Esophagus (tissue), 2 donors: ENCODE measurements around the gene NPAS3. TPM values are rescaled to one million over a fixed set of nuclear protein-coding genes. Genes with fewer than 3 reads are reported as not detected.
A peak's percentile ranks its signal among the peaks of the same experiment; 100 is the strongest.

ENCODE experiments used
- H3K27ac ChIP-seq, 2 donors: one replicate each; pipeline ENCODE4 v1.5.1; 2013; ENCODE audit warnings: low read depth in 2 of 2, mild to moderate bottlenecking in 2 of 2, inconsistent platforms in 1 of 2, low read length in 1 of 2, moderate library complexity in 1 of 2
- H3K27me3 ChIP-seq, 2 donors: one replicate each; pipeline ENCODE4 v1.6.1; 2013; ENCODE audit warnings: low read length in 2 of 2, control low read depth in 1 of 2, mild to moderate bottlenecking in 1 of 2; ENCODE audit not compliant: insufficient read depth in 2 of 2, control insufficient read depth in 1 of 2
- H3K36me3 ChIP-seq, 2 donors: one replicate each; pipeline ENCODE4 v1.6.1; 2013; ENCODE audit warnings: low read length in 1 of 2; ENCODE audit not compliant: control insufficient read depth in 2 of 2, insufficient read depth in 2 of 2
- H3K4me1 ChIP-seq, 2 donors: one replicate each; pipeline ENCODE4 v1.6.1; 2013; ENCODE audit warnings: low read length in 1 of 2; ENCODE audit not compliant: control insufficient read depth in 2 of 2, insufficient read depth in 2 of 2
- H3K4me3 ChIP-seq, 2 donors: one replicate each; pipeline ENCODE4 v1.5.1; 2013; ENCODE audit warnings: low read length in 2 of 2, mild to moderate bottlenecking in 2 of 2, low read depth in 1 of 2, moderate library complexity in 1 of 2
- H3K9me3 ChIP-seq, 2 donors: one replicate each; pipeline ENCODE4 v1.6.1; 2013; ENCODE audit warnings: mild to moderate bottlenecking in 2 of 2, low read depth in 1 of 2, low read length in 1 of 2, moderate library complexity in 1 of 2; ENCODE audit not compliant: control insufficient read depth in 2 of 2, insufficient read depth in 1 of 2
- WGBS, 2 donors: extraction: QIAGEN DNeasy Blood & Tissue Kit; methylation state at CpG; one replicate each; pipeline ENCODE4 v1.1.7; 2013; 5-methylcytosine and 5-hydroxymethylcytosine counted together
- polyA plus RNA-seq, 2 donors: library from polyadenylated mRNA; stranded (reverse); fragments of 200-250 nt; gene quantifications; one replicate each; pipeline ENCODE4 v1.2.3, GENCODE V29; 2013
- donor health status: healthy with polysubstance abuse.
- donor health status: Bipolar disorder and iron deficiency.

Gene NPAS3
- polyA plus RNA-seq, 2 donors = 0.08 to 0.13 TPM

DNA sequence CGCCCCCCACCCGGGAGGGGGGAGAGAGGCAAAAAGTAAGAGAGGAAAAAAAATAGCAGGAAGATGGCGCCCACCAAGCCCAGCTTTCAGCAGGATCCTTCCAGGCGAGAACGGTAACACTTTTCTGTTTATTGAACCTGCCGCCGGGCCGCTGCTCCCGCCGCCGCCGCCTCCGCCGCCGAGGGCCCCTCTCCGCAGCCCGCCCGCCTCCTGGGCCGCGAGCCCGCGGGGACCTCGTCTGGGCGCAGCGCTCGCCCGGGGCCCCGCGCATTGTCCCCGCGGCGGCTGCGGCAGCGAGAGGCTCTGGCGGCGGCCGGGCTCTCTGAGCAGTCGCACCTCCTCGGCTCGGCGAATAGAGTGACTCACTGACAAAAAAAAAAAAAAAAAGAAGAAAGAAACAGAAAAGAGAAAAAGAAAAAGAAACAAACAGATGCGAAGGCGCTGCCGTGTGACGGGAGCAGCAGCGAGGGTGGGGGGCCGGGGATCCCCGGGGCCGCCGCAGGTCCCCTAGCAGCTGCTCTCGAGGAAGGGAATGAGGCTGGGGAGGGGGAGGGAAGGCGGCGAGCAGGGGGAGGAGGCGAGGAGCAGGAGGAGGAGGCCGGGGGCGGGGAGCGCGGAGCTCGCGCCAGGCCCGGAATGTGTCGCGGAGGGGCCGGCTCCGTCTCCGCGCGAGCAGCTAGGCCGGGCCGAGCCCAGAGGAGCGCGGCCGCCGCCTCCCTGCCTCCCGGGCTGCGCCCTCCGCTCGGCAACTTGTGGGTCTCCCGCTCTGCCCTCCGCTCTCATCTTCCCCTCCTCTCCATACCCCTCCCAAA lies 781 bp downstream of the NPAS3 start:
- peak overlapping the region; percentile 53 to 74 for H3K4me3 ChIP-seq
- H3K36me3 ChIP-seq = no peaks in the 10 kb centered on the region
- peaks cover 2 to 10% of the 10 kb centered on the region in 2 donors for H3K27me3 ChIP-seq
- no peaks in the 10 kb centered on the region for H3K9me3 ChIP-seq
- H3K27ac ChIP-seq = peak overlapping the region; percentile 79 to 85
- whole genome bisulfite sequencing, 2 donors = 1% methylated on average over 37 to 80 of the region's 80 CpGs
- peaks cover 0 to 3% of the 10 kb centered on the region in 2 donors for H3K4me1 ChIP-seq

DNA sequence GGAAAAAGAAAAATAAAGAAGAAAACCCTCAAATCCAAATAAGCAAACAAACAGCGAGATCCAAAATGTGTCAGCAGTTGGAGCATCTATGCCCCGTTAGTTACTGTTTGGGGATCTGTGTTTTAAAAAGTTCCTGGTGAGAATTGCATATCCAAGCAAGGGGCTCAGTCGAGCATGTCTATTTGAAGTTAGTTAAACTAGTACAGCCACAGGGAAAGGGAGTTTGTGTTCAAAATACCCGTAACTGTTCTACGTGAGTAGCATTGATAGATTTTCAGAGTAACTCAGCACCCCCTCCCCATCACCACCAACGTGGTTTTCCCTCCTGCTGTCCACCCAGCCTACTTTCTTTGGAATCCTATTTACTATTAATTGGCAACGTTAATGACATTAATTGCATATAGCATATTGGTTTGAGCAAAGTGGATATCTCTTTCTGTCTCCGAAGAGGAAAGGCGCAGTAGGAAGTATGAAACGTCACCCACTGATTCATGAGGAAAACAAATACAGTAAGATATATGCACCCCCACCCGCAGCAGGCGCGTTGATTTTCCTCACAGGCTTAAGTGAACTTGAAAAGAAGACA lies 1.5 kb downstream of the NPAS3 start:
- no peaks in the 10 kb centered on the region for H3K36me3 ChIP-seq
- 25 to 36% methylated on average over 13 of the region's 13 CpGs for WGBS, 2 donors
- H3K27me3 ChIP-seq = peaks cover 0 to 10% of the 10 kb centered on the region in 2 donors

DNA sequence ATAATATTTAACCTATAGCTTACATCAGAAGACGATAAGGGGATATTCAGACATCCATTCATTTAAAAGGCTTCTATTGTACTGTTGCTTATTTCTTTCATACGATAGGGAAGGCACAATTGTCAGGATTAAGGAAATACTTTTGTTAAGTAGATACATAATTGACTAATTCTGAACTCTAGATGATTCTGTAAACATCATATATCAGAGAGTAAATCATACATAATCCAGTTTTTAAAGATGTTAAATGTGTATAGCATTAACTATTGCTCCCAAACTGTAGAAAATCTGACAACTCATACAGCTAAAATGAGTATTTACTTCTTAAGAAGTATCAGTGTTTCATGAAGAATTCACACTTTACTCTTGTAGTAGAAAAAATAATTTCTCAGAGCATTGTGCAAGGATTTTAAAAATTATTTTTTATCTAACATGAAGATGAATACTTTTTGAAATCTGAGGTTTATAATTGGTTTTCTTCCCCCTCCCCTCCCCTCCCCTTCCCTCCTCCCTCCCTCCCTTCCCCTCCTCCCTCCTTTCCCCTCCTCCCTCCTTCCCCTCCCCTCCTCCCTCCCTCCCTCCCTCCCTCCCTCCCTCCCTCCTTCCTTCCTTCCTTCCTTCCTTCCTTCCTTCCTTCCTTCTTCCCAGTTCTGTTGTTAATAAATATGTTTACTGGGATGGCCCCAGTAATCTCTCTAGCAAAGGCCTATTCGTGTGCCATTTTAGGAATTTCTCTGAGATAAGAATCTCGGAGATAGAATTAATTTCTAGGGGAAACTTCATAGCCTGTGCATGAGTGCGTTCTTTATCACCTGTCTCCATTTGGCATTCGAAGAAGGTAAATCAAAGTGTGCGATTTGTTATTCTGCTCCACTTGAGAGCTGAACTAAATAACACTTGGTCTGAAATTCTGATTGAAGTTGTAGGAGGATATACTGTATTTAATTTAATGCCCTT lies 2.3 kb downstream of the NPAS3 start:
- no peak overlapping the region for H3K27ac ChIP-seq
- H3K27me3 ChIP-seq = peaks cover 0 to 10% of the 10 kb centered on the region in 2 donors
- H3K36me3 ChIP-seq = no peaks in the 10 kb centered on the region
- 80% methylated on average over 7 of the region's 7 CpGs for WGBS, 2 donors
- H3K4me1 ChIP-seq = peaks cover 0 to 3% of the 10 kb centered on the region in 2 donors
- no peaks in the 10 kb centered on the region for H3K9me3 ChIP-seq
- no peak overlapping the region for H3K4me3 ChIP-seq

More for the DNA sequence above, 1.5 kb downstream of the NPAS3 start:
- peaks cover 0 to 3% of the 10 kb centered on the region in 2 donors for H3K4me1 ChIP-seq
- peak overlapping the region; percentile 79 to 85 for H3K27ac ChIP-seq
- H3K9me3 ChIP-seq = no peaks in the 10 kb centered on the region
- H3K4me3 ChIP-seq = peak overlapping the region; percentile 53 to 74

DNA sequence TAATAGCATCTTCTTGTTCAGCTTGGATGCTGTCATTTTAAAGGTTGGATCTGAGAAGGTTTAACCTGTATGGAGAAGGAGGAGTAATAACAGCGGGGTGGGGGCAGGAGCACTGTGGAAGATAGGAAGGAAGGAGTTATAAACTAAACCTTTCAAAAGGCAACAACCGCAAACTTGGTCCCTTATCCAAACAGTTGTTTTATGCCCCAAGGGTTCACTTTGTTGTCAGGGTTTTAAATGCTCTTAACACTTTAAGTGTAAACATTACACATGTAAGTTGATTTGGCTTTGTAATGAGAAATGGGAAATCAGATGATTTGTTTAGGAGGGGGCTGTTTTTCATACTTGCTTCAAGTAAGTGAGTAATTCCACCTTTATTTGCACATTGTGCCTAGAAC lies 3.0 kb downstream of the NPAS3 start:
- Histone ChIP-seq H3K4me3 (no peak overlapping the region), H3K36me3 (no peaks in the 10 kb centered on the region), H3K27ac (no peak overlapping the region), H3K9me3 (no peaks in the 10 kb centered on the region), H3K27me3 (peaks cover 0 to 10% of the 10 kb centered on the region in 2 donors), H3K4me1 (peaks cover 0 to 3% of the 10 kb centered on the region in 2 donors)
- WGBS, 2 donors = 68 to 69% methylated on average over 2 of the region's 2 CpGs

DNA sequence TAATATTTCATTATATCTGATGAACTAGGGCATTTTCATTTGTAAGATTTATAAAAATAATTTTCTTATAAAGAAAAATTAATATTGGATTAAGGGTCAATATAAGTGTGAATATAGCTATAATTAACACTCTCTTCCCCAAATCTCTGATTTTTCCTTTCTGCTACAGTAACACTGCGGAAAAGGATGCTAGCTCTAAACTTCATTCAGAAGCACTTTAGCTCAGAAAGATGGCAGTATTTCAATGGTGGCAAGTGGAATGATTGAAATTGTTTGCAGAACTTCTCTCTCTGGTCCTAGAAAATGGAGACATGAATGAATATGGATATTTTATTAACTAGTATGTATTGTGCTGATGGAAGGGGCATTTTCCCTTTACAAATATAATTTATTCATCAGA lies 8.4 kb downstream of the NPAS3 start:
- no peak overlapping the region for H3K27ac ChIP-seq
- H3K4me3 ChIP-seq = no peak overlapping the region
- H3K9me3 ChIP-seq = no peaks in the 10 kb centered on the region
- H3K4me1 ChIP-seq = no peaks in the 10 kb centered on the region
- 100% methylated on average over 1 of the region's 1 CpG for WGBS, 2 donors
- H3K27me3 ChIP-seq = no peaks in the 10 kb centered on the region
- H3K36me3 ChIP-seq = no peaks in the 10 kb centered on the region

DNA sequence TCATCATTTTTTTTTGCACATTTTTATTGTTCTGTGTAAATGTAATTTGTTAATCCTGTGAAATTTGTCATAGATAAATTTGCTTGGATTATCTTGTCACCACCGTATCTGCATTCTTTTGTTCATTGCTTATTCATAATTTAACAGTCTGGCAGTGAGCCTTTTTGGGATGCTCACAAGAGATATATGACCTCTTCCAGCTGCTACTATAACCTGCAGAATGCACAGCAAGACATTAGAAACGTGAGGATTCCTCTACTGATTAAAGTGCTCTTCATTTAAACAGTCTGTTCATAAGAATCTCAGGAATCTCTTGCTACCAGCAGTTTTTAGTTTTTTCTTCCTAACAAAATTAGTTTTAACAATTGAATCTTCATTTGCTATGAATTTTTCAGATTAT lies 9.1 kb downstream of the NPAS3 start:
- no peak overlapping the region for H3K4me3 ChIP-seq
- H3K36me3 ChIP-seq = no peaks in the 10 kb centered on the region
- no peaks in the 10 kb centered on the region for H3K4me1 ChIP-seq
- no peak overlapping the region for H3K27ac ChIP-seq
- no peaks in the 10 kb centered on the region for H3K27me3 ChIP-seq
- H3K9me3 ChIP-seq = no peaks in the 10 kb centered on the region
- 30 to 34% methylated on average over 2 of the region's 2 CpGs for WGBS, 2 donors

DNA sequence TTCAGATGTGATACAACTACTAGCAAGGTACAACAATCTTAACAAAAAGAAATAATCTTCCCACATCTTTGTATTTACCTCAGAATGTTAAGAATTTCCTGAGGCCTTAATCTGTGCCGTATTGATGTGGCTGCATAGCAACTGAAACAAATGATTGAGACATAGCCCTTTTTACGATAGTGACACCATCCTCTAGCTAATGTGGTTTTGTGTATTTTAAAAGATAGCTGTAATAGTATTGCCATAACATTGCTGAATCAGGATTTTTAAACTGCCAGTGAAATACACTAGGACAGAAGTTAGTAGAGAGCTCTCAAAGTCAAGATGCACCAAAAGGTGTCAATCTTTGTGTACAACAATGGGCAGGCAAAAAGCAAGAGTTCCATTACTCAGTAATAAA lies 11.9 kb downstream of the NPAS3 start:
- Histone ChIP-seq H3K4me3 (no peak overlapping the region), H3K9me3 (no peaks in the 10 kb centered on the region), H3K27me3 (no peaks in the 10 kb centered on the region), H3K36me3 (no peaks in the 10 kb centered on the region), H3K27ac (no peak overlapping the region), H3K4me1 (no peaks in the 10 kb centered on the region)
- 66 to 91% methylated on average over 2 of the region's 2 CpGs for WGBS, 2 donors

DNA sequence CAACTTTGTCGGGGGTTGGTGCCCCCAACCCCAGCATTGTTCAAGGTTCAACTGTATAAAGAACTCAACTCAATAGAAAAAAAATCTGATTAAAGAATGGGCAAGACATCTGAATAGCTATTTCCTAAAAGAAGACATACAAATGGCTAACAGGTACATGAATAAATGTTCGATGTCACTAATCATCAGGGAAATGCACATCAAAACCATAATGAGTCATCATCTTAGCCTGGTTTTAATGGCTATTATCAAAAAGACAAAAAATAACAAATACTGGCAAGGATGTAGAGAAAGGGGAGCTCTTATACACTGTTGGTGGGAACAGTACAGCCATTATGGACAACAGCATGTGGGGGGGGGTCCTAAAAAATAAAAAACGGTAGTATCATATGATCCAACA lies 28.7 kb downstream of the NPAS3 start:
- H3K36me3 ChIP-seq = no peaks in the 10 kb centered on the region
- no peak overlapping the region for H3K27ac ChIP-seq
- H3K27me3 ChIP-seq = no peaks in the 10 kb centered on the region
- H3K9me3 ChIP-seq = no peaks in the 10 kb centered on the region
- no peaks in the 10 kb centered on the region for H3K4me1 ChIP-seq
- WGBS, 2 donors = 74 to 83% methylated on average over 3 of the region's 3 CpGs
- no peak overlapping the region for H3K4me3 ChIP-seq

DNA sequence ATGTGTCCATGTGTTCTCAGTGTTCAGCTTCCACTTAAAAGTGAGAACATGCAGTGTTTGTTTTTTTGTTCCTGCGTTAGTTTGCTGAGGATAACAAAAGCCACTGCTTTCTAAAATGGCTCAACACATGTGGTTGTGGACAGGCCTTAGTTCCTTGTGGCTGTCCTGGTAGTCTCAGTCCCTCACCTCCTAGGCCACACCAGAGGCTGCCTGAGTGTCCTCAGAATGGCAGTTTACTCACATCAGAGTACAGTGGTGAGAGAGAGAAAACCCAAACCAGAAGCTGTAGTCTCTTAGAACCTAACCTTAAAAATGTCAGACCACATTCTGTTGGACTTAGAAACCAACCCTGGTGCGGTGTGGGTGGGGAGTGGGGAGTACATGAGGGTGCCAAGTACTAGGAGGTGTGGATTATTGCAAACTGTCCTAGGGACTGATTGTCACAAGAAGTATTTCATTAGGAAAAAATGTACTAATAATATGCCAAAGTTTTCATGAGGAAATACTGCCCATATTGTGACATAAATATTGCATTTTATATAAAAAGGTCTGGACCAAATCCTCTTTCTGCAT lies 30.4 kb downstream of the NPAS3 start:
- WGBS, 2 donors = 85 to 88% methylated on average over 2 of the region's 2 CpGs
- Histone ChIP-seq H3K27ac (no peak overlapping the region), H3K4me3 (no peak overlapping the region), H3K4me1 (no peaks in the 10 kb centered on the region), H3K36me3 (no peaks in the 10 kb centered on the region), H3K9me3 (no peaks in the 10 kb centered on the region), H3K27me3 (no peaks in the 10 kb centered on the region)
